GM18870 (cell line): ENCODE measurements around the gene SCD5.

Source experiments
- ATAC-seq: cut with Tn5 transposase; IDR thresholded peaks from one replicate; pipeline ENCODE4 v1.9.1; 2021; ENCODE audit warnings: moderate library complexity; ENCODE audit not compliant: unreplicated experiment

SCD5 gene

DNA sequence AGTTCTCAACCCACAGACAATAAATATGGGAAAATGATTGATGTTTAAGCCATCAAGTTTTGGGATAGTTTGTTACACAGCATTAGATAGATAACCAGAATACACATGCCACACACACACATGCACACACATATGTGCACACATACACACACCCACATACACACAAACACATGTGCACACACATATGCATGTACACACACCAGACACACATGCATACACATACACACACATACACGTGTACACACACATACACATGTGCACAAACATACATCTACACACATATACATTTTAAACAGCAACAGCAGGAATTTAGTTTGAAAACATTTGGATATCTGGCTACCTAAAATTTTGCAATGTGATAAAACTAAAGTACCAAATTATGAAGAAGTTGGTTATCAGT is 194.1 kb downstream of the SCD5 start:
- no peak for ATAC-seq

DNA sequence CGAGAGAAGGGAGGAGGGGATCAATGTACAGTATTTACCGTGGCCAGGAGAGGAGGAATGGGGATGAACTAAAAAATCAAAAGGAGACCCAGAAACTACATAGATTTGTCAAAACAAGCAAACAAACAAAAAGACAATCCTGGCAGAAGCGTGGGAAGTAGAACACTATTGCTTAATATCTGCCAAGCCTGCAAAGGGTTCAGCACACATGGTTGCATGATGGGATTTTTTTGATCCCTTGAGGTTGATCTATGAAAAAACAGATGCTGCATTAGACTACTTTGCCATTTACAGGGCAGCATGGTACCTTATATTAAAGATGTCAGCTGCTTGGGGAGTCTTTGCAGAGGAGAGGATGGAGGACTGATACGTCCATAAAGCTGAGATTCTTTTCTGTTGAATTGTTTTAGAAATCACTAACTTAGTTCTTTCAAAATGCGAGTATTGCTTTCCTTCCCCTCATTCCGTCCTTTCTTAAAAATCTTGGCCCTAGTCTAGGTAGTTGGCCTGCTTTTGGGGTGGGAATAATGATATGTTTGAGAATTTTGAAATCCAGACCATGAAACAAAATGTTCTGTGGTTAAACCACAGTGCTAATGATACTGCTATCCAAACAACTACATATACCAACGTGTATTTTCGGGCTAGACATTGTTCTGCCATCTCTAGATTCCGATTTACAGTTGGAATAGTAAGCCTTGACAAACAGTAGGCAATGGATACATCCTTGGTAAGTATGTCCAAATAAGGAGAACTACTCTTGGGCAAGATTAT is 197.2 kb downstream of the SCD5 start:
- no peak for ATAC-seq

DNA sequence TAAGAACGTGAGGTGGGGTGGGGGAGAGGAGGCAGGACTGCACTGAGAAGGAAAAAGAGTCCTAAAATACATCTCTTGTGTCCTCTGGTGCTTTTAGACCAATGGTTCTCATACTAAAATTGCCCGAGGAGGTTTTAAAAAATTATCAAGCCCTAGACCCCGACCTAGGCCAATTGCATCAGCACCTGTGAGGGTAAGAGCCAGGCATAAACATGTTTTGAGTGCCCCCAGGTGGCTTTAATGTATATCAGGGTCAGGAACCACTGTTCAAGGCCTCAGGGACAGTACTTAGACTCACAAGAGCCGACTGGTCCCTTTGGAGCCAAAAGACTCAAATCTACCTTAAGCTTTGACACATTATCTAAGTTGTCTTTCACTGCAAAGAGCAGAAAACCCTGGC is 199.3 kb downstream of the SCD5 start:
- ATAC-seq, result no peak

DNA sequence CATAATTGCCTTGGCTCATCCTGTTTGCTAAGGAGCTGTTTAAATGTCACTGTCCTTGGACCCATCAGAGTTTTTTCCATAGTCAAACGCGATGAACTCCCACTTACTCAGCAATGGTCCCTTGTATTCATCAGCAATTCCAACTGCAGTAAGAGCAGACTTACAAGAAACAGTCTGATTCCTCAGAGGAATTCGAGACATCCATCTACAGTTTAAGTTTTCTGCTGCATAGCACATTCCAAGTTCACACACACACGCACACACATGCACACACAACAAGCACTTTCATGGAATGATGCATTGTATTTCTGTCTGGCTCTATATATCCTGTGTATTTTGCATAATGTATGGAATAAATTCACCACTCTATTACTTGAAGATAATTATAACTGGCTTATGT is 204.1 kb downstream of the SCD5 start:
- ATAC-seq, result no peak

DNA sequence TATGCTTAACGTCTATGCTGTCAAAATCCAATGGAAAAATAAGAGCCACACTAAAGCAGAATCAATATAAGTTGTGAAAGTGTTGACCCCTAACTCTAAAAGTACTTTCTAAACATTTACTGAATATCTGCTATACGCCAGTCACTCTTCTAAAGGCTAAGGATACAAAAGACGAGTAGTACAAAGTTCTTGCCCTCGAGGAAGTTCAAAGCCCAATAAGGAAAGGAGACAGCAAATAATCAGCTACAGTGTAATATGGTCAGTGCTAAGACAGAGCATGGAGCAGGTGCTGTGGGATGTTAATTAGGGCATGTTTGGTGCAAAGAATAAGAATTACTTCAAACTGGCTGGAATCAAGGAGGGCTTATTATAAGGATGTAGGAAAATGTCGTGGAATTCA is 205.2 kb downstream of the SCD5 start:
- ATAC-seq, result no peak

DNA sequence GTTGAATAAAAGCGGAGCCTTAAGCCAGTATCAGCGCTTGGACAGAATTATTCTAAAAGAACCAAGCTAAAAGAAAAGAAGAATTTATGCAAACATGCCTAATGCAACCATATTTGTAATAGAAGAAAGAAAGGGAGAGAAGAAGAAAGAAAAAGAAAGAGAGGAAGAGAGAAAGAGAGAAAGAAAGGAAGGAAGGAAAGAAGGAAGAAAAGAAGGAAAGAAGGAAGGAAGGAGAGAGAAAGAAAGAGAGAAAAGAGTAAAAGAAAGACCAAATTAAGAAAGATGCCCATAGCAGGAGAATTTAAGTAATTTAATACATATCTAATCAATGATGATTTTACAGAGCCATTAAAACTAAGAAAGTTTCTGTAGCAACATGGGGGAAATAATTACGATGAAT is 206.0 kb downstream of the SCD5 start:
- no peak for ATAC-seq

DNA sequence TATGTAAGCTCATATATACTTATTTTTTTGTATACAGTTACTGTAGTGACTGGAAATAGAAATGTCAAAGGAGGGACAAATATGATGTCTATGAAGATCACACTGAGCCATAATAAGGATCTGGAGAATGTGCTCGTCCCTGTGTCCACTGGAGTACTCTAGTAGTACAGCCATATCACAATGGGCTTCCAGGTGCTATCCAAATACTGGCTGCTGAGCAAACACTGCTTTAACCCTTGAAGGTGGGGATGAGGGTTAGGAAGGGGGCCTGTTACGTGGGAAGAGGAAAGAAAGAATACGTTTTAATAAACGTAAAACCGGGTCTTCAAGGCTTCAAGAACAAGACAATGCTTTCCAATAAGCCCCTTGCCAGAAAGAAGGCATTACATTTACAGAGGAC is 207.0 kb downstream of the SCD5 start:
- no peak for ATAC-seq

DNA sequence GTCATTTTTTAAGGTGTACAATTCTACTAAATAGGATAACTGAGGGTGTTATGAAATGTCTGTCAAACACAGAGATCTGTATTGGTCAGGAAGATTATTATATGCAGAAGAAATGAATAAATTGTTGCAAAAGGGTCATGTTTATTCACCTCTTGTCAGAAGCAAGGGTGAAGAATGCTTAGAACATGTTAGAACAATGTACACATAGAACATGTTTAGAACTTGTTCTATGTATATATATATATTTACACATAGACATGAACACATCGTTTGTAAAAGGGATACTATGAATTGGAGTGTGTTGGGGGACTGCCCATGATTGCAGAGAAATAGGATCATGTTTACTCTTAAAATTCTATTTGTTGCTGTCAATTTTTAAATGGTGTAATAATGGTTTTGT is 208.8 kb downstream of the SCD5 start:
- no peak for ATAC-seq

DNA sequence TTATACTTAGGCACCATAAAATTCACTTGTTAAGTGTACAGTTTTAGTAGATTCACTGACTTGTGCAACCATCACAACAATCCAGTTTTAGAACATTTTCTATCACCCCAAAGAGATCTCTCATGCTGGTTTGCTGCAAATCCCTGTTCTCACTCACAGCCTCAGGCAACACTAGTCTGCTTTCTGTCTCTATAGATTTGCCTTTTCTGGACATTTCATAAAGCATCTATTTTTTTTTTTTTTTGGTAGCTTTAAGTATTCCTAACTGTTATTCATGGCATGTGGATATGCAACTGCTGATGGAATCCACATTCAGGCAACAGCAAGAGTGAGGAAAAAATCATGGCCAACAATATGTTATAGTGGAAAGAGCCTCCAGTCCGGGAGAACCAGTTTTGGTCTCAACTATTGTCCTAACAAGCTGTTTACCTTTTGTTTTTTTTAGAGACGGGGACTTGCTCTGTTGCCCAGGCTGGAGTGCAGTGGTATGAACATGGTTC is 209.8 kb downstream of the SCD5 start:
- no peak for ATAC-seq

DNA sequence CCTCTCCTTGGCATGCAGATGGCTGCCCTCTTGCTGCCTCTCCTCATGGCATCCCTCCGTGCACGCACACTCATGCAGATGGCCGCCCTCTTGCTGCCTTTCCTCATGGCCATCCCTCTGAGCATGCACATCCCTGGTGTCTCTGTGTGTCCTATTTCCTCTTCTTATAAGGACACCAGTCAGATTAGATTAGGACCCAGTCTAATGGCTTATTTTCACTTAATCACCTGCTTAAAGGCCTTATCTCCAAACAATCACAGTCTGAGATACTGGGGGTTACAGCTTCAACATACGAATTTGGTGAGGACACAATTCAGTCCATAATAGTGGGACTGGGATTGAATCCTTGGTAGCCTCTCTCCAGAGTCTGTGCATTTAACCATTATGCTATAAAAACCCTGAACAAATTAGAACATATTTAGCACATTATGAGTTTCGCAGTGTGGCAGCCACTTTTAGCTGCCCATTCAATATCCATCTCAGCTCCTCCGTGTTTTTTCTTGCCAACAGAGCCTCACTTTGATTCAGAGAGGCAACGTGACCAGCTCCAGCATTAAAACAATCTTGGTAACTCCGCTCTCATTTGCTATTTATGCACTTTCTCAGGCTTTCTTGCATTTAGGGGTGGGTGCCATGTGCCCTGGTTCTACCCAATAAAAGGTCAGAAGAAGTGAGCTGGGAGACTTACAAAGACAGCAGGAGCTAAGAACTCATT is 210.6 kb downstream of the SCD5 start:
- ATAC-seq, result no peak

DNA sequence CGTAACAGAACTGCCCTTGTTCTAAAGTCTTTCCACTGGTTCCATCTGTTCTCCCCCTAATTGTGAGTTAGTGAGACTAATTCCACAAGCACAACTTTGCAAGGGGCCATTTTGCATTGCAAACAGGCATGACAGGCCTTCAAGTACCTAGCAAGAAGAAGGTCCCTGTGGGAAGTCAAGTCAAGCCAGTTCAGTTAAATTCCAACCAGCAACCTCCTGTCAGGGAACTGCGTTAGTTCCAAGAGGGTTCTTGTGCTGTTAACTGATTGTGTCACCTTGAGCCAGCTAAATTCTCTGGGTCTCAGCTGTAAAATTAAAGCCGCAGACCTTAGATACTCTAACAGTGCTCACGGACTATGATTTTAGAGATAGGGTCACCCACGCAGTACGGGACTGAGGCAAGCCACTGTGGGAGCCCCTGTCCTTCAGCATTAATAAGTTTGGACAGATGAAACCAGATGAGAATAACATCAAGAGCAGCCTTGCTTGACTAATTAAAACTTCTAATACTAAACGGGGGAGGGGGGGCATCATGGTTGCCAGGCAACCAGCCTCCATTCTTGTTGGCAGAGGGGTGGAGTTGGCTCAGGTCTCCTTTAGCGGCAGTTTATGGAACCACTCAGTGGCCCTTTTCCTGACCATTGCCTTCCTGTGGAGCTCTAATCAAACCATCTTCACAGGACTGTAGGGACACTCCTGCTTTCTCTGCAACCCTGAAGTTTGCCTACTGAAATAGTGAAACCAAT is 212.7 kb downstream of the SCD5 start:
- no peak for ATAC-seq

DNA sequence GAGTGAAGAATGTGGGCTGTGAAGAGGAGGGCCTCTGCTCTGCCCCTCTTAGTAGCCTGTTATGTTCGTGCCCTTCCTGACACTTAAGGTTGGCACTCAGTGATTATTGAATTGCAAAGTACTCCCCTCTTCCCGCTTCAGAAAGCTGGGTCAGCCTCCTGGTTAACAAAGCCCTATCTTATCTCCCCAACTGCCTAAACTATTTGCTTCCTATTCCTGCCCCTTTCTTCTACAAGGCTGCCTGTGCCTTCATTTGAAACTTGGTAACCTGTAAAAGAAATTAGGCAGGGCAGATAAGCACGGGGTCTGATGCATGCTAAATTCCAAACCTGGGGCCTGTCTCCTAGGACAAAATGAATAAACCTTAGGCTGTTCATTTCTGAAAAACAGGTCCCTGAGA is 213.7 kb downstream of the SCD5 start:
- no peak for ATAC-seq

DNA sequence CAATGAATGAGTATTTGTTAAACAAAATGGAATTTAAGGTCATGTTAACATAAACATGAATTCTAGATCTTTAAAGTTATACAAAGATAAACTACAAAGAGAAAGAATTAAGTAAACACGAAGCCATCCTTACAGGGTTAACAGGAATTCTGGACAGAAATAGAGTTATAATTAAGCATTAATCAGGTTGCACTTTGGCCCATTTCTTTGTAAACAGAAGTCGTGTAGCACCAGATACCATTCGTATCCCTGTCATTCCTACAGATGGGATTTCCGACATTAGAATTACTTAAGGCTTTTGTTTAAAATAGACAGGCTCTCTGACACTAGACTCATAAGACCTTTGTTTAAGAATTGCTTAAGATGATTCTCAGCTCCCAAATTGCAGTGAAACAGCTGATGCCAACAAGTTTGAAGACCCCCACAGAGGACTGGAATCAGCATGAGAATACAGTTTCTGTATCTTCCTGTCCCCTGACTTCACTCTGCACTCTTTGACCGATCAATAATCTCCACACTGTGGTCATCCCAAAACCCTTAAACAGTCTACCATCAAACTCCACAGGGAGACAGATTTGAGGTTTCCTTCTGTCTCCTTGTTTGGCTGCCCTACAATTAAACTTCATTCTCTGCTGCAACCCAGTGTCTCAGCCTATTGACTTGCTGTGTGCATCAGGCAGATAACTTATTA is 214.6 kb downstream of the SCD5 start:
- ATAC-seq, result no peak

DNA sequence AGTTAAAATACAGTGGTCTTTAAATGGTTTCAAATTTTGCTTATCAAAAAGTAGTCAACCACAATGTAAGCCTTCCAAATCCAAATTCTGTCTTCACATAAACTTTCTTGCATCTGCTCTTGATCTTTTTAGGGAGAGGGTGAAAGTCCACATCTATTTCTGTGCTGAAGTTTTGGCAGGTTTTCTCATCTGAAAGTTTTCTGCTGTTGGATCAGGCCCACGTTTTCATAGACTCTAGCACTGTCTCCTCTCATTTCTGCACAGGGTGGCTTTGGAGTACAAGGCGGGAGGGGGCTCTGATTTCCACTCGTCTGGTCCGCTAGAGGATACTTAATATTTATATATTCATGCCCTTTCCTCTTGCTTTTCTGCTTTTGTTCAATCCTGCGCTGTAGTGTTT is 218.7 kb downstream of the SCD5 start:
- no peak for ATAC-seq
